ENCODE measurements around the gene SBSN. TPM values are rescaled to one million over a fixed set of nuclear protein-coding genes. Genes with fewer than 3 reads are reported as not detected.

Gene SBSN
- total RNA-seq, 1 donor from 2014 or later, result not detected

GRCh38 chr19:35495107-35496064 is 32.7 kb downstream of the SBSN start:
- DNase-seq (ENCODE audit: low read depth), result no peak
- TF ChIP-seq CTCF (conservative IDR thresholded peaks at IDR 0.05; ENCODE audit: low read depth, low read length), result peak; percentile 94
- peak overlapping the region; percentile 6 for H3K4me3 ChIP-seq (ENCODE audit: low read depth, low read length)

GRCh38 chr19:35493971-35494370 is 34.1 kb downstream of the SBSN start:
- DNase-seq (ENCODE audit: low read depth), result no peak

GRCh38 chr19:35491836-35492360 is 36.2 kb downstream of the SBSN start:
- TF ChIP-seq CTCF (conservative IDR thresholded peaks at IDR 0.05; ENCODE audit: low read depth, low read length), result no peak
- no peak for DNase-seq (ENCODE audit: low read depth)
- H3K4me3 ChIP-seq (ENCODE audit: low read depth, low read length), result no peak overlapping the region

More at GRCh38 chr19:35493971-35494370, 34.1 kb downstream of the SBSN start:
- H3K4me3 ChIP-seq (ENCODE audit: low read depth, low read length), result no peak overlapping the region
- TF ChIP-seq CTCF (conservative IDR thresholded peaks at IDR 0.05; ENCODE audit: low read depth, low read length), result no peak

- no peak for TF ChIP-seq CTCF (conservative IDR thresholded peaks at IDR 0.05; ENCODE audit: low read depth, low read length)
- no peak within 1 kb of the TSS for H3K4me3 ChIP-seq (ENCODE audit: low read depth, low read length)
- DNase-seq (ENCODE audit: low read depth), result no peak
Observed at GRCh38 chr19:35490364-35490763, 37.7 kb downstream of the SBSN start, which contains the start of gene KRTDAP. TSS of gene KRTDAP (minus strand) at chr19:35490464. CDS start at chr19:35490442, 22 bp downstream.

- no peak for DNase-seq (ENCODE audit: low read depth)
- TF ChIP-seq CTCF (conservative IDR thresholded peaks at IDR 0.05; ENCODE audit: low read depth, low read length), result no peak
Observed at GRCh38 chr19:35488677-35489076, 39.4 kb downstream of the SBSN start.

GRCh38 chr19:35487656-35488182 is 40.4 kb downstream of the SBSN start:
- no peak overlapping the region for H3K4me3 ChIP-seq (ENCODE audit: low read depth, low read length)
- no peak for DNase-seq (ENCODE audit: low read depth)
- no peak for TF ChIP-seq CTCF (conservative IDR thresholded peaks at IDR 0.05; ENCODE audit: low read depth, low read length)

More at GRCh38 chr19:35488677-35489076, 39.4 kb downstream of the SBSN start:
- H3K4me3 ChIP-seq (ENCODE audit: low read depth, low read length), result no peak overlapping the region
